Measurements from ENCODE around the gene KIAA0513.

KIAA0513 gene

DNA sequence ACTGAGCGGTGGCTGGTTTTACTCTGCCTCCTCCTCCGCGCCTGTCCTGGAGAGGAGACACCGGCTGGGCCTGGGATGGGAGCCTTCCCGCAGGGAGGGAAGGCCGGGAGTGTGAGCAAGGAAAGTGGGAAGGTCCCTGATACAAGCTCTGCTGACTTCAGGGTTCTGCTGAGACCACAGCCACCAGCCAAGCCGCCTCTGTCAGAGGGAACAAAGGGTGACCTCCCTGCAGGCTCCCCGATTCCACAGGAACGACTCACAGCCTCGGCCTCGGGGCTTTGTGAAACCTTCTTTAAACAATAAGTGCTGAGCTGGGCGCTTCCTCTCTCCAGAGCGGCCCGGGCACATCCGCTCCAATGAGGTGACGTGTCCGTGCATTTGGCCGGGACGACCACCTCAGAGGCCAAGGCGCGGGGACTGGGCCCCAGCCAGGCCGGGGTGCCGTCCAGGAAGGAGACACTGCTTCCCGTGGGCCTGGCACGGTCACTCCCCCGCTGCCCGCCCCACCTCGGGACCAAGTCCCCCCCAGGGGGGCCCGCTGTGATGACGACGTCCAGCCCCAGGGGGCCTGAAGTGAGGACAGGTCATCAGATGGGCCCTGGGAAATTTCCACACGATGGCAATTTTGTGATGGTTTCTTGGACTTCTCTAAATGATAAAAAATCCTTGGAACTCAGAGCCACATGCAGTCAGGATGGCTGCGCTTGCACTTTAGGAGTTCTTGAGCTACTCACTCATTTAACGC lies 96.5 kb downstream of the KIAA0513 start:
- DNase-seq = no peak

GRCh38 chr16:85124636-85125346 lies 97.2 kb downstream of the KIAA0513 start:
- no peak for DNase-seq

- DNase-seq = no peak
Observed at GRCh38 chr16:85125570-85126393, 98.2 kb downstream of the KIAA0513 start.

GRCh38 chr16:85126394-85126704 lies 98.8 kb downstream of the KIAA0513 start:
- no peak for DNase-seq

DNA sequence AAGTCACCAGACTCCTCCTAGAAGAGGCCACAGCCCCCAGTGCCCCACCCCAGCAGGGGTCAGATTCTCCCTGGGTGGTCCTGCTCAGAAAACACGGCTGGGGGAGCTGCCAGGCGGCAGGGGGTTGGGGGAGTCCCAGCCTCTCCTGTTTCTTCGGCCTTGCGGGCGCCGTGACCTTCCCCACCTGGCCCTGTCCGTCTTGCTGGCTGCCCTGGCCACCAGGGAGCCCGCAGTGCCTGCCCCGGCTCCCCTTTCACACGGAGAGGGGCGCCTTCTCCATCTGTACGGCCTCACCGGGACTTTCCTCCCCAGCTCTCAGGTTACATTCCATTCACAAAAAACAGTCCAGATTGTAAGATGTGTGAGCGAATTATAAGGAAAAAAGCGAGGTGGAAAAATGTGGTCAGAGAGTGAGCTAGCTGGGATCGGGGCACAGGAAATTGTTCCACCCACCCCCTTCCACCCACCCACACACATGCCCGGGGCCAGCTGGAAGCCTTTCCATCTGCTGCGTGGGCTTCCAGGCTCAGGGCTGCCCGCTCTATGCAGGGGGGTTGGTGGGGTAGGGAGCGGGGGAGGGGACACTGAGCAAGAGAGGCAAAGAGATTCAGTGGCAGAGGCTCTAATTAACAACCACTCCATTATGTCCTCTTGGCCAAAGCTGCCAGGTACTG lies 99.2 kb downstream of the KIAA0513 start:
- DNase-seq = no peak

DNA sequence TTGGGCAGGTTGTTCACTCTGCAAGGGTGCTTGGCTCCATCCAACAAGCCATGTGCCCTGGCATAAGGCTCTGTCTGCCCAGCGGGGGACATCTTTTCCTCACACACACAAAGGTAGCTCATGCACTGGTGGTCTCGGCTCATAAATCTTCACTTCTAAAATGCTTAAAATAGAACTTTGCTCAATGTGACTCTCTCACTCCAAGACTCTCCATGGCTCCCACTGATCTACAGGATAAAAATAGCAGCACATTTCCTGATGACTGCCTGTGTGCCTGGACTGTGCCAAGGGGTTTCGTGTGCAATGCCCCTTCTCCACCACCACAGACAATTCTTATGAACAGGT lies 99.8 kb downstream of the KIAA0513 start:
- DNase-seq = no peak

- no peak for DNase-seq
Observed at GRCh38 chr16:85128079-85128837, 100.7 kb downstream of the KIAA0513 start.

- DNase-seq = no peak
Observed at GRCh38 chr16:85129876-85130704, 102.5 kb downstream of the KIAA0513 start.

DNA sequence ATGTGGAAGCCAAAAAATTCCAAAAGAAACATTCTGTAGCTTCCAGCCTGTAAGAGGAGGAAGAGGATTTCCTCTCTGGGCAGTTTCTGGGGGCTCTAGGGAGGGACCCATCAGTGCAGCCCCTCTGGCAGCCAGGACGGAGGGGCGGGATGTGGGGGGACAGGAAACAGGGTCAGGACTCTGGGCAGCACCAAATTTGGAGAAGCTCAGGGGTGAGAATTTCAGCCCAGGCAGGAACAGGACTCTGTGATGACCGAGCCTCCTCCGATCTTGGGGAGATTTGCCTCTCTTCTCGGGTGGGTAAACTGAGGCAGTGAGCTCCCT lies 103.1 kb downstream of the KIAA0513 start:
- no peak for DNase-seq

DNA sequence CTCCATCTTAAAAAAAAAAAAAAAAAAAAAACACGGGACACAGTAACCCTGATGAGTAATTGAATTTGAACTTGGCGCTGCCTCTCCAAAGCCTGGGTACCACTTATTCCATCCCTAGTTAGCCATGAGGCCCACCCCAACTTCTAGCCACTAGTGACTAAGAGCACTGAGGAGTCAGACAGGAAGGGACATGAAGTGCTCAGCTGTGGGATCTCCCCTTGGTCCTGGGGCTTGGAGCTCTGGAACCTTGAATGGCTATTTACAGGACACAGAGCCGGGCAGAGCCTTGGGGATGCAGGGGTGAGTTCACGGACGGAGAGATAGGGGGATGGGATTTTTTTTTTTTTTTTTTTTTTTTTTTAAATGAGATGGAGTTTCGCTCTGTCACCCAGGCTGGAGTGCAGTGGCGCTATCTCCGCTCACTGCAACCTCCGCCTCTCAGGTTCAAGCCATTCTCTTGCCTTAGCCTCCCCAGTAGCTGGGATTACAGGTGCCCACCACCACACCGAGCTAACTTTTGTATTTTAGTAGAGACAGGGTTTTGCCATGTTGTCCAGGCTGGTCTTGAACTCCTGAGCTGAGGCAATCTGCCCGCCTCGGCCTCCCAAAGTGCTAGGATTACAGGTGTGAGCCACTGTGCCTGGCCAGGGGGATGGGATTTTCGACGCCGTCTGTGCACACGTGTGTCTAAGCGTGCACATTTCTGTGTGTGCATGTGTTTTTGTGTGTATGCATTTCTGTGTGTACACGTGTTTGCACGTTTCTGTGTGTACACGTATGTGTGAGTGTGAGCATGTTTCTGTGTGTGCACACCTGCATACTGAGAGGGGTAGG lies 105.1 kb downstream of the KIAA0513 start:
- DNase-seq = no peak

DNA sequence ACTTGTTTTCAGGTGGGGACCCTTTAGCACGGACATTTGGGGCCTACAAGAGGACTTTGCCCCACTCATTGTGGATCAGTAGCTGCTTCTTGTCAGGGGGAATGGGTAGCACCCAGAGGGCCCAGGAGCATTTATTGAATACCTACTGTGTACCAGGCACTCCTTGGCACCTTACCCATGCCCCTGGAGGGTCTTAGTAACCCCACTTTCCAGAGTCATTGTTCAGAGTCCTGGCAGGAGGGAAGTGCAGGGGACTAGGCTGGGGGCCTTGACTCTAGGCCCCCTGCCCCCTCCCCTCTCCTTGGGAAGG lies 105.7 kb downstream of the KIAA0513 start:
- DNase-seq = no peak

- DNase-seq = no peak
Observed at GRCh38 chr16:85134076-85134788, 106.6 kb downstream of the KIAA0513 start.

DNA sequence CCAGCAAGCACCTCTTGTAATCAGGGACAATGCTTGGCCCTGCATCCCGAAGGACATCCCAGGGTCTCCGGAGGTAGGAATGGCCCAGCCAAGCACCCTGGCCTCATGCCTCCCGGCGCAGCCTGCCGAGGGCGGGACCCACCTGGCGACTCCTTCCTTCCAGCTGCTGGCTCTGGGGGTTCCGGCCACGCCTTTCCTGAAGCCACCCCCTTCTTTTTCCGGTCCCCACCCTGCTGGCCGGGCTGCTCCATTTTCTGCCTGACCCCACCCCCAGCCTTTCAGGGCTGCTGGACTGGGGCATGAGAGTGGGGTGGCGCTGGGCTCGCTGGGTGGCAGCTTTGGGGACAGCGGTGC lies 107.2 kb downstream of the KIAA0513 start:
- DNase-seq = no peak

DNA sequence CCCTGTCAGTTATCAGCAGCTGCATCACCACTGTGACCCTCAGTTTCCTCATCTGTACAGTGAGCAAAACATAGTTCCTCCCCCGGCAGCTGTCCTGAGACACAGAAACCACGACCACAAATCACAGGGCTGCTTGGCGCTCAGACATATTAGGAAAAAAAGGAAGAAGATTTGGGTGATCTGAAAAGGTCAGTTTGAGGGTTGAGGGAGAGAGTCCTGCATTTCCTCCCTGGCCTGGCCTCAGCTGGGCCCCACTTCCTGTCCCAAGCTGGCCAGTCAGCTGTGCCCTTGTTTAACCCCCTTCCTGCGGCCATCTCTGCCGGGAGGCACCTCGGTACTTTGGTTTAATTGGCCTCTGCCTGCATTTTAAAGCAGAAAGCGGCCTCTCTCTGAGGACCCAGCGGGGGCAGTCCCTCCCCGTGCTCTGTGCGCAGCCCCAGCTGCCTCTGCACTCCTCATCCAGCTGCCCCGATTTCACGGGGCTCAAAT lies 108.7 kb downstream of the KIAA0513 start:
- DNase-seq = no peak

DNA sequence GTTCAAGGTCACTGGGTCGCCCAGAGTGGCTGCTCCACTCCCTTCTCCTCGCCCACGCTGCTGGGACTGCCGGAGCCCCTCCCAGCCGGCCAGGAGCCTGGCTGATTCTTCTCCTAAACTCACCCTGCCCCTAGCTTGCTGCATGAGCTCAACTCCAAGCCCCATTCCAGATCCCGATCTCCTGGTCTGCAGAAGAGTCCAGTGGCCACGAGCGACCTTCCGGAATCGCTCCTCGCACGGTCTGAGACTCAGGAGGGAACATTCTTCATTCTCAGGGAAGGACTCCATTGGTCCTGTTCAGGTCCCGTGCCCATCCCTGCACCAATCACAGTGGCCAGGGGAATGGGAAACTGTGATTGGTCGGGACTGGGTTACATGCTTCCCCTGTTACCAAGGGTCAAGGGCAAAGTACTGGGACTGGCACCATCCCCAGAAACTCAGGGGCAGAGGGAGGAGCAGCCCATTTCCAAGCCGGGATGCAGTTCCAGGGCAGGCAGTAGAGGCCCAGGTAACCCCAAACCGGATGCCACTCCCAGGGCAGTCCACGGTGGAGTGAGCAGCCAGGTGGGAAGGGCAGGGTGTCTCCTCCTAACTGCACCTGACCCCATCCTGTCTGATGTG lies 109.2 kb downstream of the KIAA0513 start:
- DNase-seq = no peak

DNA sequence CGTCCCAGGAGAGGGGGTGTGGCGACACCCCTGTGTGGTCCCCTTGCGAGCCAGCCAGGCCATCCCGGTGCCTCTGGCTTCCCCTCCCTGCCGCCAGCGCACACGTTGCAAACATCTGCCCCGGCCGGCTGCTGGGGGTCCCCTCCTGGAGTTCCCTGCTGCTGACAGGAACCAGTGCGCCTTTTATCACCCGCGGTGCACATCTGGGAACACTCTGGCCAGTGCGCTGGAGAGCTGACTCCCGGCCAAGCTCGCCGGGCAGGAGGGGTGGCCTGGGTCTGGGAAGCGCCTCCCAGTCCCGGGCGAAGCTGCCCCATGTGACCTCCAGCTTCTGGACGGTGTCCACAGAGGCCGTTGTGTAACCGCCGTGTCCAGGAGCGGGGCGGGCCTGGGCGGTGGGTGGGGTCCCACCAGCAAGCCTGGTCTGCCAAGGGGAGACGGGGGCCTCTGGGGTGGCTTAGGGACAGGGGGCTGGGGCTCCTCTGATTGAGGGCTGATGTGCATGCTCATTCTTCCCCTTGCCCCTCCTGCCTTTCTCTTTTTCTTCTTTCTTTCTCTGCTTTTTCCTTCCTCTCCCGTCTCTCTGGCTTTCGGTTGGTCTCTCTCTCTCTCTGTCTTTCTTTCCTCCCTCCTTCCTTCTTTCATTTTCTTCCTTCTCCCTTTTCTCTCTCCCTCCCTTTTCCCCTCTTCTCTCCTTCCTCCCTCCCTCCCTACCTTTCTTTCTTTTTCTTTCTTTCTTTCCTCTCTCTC lies 109.9 kb downstream of the KIAA0513 start:
- no peak for DNase-seq

DNA sequence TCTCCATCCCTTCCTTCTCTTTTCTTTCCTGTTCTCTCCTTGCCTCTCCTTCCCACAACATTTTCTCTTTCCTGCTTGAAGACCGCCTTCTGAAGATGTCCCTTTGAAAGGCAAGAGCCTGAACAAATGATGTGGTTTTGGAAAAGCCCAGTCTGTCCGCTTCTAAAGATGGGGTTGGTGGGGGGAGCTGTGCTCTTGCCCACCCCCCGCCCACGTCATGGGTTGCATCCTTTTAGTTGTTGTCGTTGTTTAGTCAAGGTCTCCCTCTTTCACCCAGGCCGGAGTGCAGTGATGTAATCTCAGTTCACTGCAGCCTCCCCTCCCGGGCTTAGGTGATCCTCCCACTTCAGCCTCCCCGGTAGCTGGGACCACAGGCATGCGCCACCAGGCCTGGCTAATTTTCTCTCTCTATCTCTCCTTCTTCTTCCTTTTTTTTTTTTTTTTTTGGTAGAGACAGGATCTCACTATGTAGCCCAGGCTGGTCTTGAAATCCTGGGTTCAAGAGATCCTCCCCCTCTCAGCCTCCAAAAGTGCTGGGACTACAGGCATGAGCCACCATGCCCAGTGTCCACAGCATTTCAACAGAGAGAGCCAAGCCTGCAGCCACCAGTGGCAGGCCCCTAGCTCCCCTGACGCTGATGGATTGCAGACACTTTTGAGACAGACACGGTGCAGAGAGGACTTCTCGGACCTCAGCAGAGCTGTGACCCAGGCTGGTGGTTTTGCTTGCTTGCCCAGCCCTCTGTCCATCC lies 110.7 kb downstream of the KIAA0513 start:
- DNase-seq = no peak
